ENCODE results near the gene HSF5. TPM values are rescaled to one million over a fixed set of nuclear protein-coding genes. Genes with fewer than 3 reads are reported as not detected.
A peak's percentile ranks its signal among the peaks of the same experiment; 100 is the strongest.

HSF5 gene
- total and polyA plus RNA-seq, 4 donors, result 0.09 to 0.17 TPM; not detected in 2

- WGBS, result 81% methylated on average over 2 of the region's 2 CpGs
- Histone ChIP-seq H3K4me3 (ENCODE audit: low read depth in 1 of 3, low read length in 3 of 3) (no peak overlapping the region), H3K4me1 (ENCODE audit: control insufficient read depth in 4 of 4, insufficient read depth in 4 of 4, low read length in 3 of 4) (peaks cover 12 to 53% (median 35%) of the 10 kb centered on the region in 4 donors), H3K36me3 (ENCODE audit: control insufficient read depth in 4 of 4, insufficient read depth in 3 of 4, low read depth in 1 of 4, low read length in 3 of 4) (no peaks in the 10 kb centered on the region), H3K27ac (ENCODE audit: low read depth in 1 of 2, low read length in 2 of 2) (peak overlapping the region; percentile 45 to 69), H3K27me3 (ENCODE audit: control insufficient read depth in 4 of 4, insufficient read depth in 4 of 4, low read length in 3 of 4) (no peaks in the 10 kb centered on the region), H3K9me3 (ENCODE audit: control insufficient read depth in 4 of 4, low read length in 3 of 4) (no peaks in the 10 kb centered on the region), H3K9ac (ENCODE audit: low read depth in 1 of 2, low read length in 2 of 2) (no peak overlapping the region)
- no peak for DNase-seq (ENCODE audit: low spot score)
- TF ChIP-seq FOXA1 (IDR thresholded peaks at IDR 0.05) (no peak), HNF4G (IDR thresholded peaks at IDR 0.05) (no peak), MAX (IDR thresholded peaks at IDR 0.05) (no peak), RAD21 (IDR thresholded peaks at IDR 0.05) (no peak), REST (IDR thresholded peaks at IDR 0.05) (no peak), HNF4A (conservative IDR thresholded peaks at IDR 0.05) (no peak), FOXA2 (IDR thresholded peaks at IDR 0.05) (no peak), ZBTB33 (IDR thresholded peaks at IDR 0.05) (no peak), SP1 (IDR thresholded peaks at IDR 0.05) (no peak), JUND (IDR thresholded peaks at IDR 0.05) (no peak), CTCF (IDR thresholded peaks at IDR 0.05; ENCODE audit: low read depth, low read length, missing input control) (no peak), ATF3 (IDR thresholded peaks at IDR 0.05) (no peak), GABPA (IDR thresholded peaks at IDR 0.05 in 1 of 2, conservative IDR thresholded peaks at IDR 0.05 in 1 of 2) (no peak)
Measured at GRCh38 chr17:58390884-58391283, 97.3 kb downstream of the HSF5 start.

GRCh38 chr17:58388302-58389190 lies 99.7 kb downstream of the HSF5 start:
- Histone ChIP-seq H3K4me3 (ENCODE audit: low read depth in 1 of 3, low read length in 3 of 3) (no peak overlapping the region), H3K27me3 (ENCODE audit: control insufficient read depth in 4 of 4, insufficient read depth in 4 of 4, low read length in 3 of 4) (no peaks in the 10 kb centered on the region), H3K9me3 (ENCODE audit: control insufficient read depth in 4 of 4, low read length in 3 of 4) (no peaks in the 10 kb centered on the region), H3K27ac (ENCODE audit: low read depth in 1 of 2, low read length in 2 of 2) (no peak overlapping the region), H3K4me1 (ENCODE audit: control insufficient read depth in 4 of 4, insufficient read depth in 4 of 4, low read length in 3 of 4) (peaks cover 13 to 73% (median 58%) of the 10 kb centered on the region in 4 donors), H3K9ac (ENCODE audit: low read depth in 1 of 2, low read length in 2 of 2) (no peak overlapping the region), H3K36me3 (ENCODE audit: control insufficient read depth in 4 of 4, insufficient read depth in 3 of 4, low read depth in 1 of 4, low read length in 3 of 4) (no peaks in the 10 kb centered on the region)
- 59% methylated on average over 3 of the region's 3 CpGs for WGBS
- DNase-seq (ENCODE audit: low spot score), result no peak
- no peak for TF ChIP-seq GABPA (IDR thresholded peaks at IDR 0.05 in 1 of 2, conservative IDR thresholded peaks at IDR 0.05 in 1 of 2)

Measured in liver (tissue), 9 donors.